Loucy (cell line): Measurements from ENCODE around the gene FGF8.
A peak's percentile ranks its signal among the peaks of the same experiment; 100 is the strongest.

Experiments
- H2AFZ ChIP-seq: fragments of 200-600 bp; sonication (generic); 2 replicates; pipeline ENCODE4 v1.6.0; 2016; ENCODE audit warnings: antibody characterized with exemption, mild to moderate bottlenecking, low read length, moderate library complexity
- H3F3A ChIP-seq: fragments of 200-600 bp; 2 replicates; pipeline ENCODE4 v1.6.0; 2016; ENCODE audit warnings: antibody characterized with exemption, low read depth, mild to moderate bottlenecking
- H3K27me3 ChIP-seq: fragments of 200-600 bp; sonication (generic); 2 replicates; pipeline ENCODE4 v1.6.1; 2014; ENCODE audit warnings: low read length, mild to moderate bottlenecking; ENCODE audit not compliant: insufficient read depth, poor library complexity, severe bottlenecking
- H3K36me3 ChIP-seq: fragments of 200-600 bp; sonication (generic); 2 replicates; pipeline ENCODE4 v1.6.1; 2016; ENCODE audit warnings: low read length; ENCODE audit not compliant: insufficient read depth
- H3K4me1 ChIP-seq: fragments of 200-600 bp; sonication (generic); 2 replicates; pipeline ENCODE4 v1.5.1; 2014; ENCODE audit warnings: low read length, mild to moderate bottlenecking; ENCODE audit not compliant: insufficient read depth, poor library complexity, severe bottlenecking
- H3K4me2 ChIP-seq: fragments of 200-600 bp; sonication (generic); 2 replicates; pipeline ENCODE4 v1.6.0; 2014; ENCODE audit warnings: antibody characterized with exemption, low read length, low read depth, mild to moderate bottlenecking; ENCODE audit not compliant: poor library complexity, severe bottlenecking
- H3K4me3 ChIP-seq: fragments of 200-600 bp; sonication (generic); 2 replicates; pipeline ENCODE4 v1.5.1; 2014; ENCODE audit warnings: low read length, mild to moderate bottlenecking, mixed read lengths; ENCODE audit not compliant: poor library complexity, severe bottlenecking
- H3K79me2 ChIP-seq: fragments of 200-600 bp; sonication (generic); 2 replicates; pipeline ENCODE4 v1.6.1; 2014; ENCODE audit warnings: low read length; ENCODE audit not compliant: insufficient read depth
- H3K9ac ChIP-seq: fragments of 200-600 bp; sonication (generic); 2 replicates; pipeline ENCODE4 v1.6.0; 2014; ENCODE audit warnings: mild to moderate bottlenecking, low read depth, low read length, moderate library complexity; ENCODE audit not compliant: poor library complexity, severe bottlenecking
- H3K9me2 ChIP-seq: fragments of 200-600 bp; sonication (generic); replicated peaks from 2 replicates; pipeline ENCODE4 v1.6.1; 2016; ENCODE audit warnings: low read depth, low read length, mixed read lengths
- H3K9me3 ChIP-seq: fragments of 200-600 bp; sonication (generic); 2 replicates; pipeline ENCODE4 v1.6.1; 2014; ENCODE audit warnings: mild to moderate bottlenecking, antibody characterized with exemption, low read length, low read depth; ENCODE audit not compliant: insufficient read depth
- H4K20me1 ChIP-seq: fragments of 200-600 bp; sonication (generic); 2 replicates; pipeline ENCODE4 v1.6.0; 2014; ENCODE audit warnings: antibody characterized with exemption, low read length, mild to moderate bottlenecking; ENCODE audit not compliant: insufficient read depth, poor library complexity, severe bottlenecking
- EZH2phosphoT487 ChIP-seq: fragments of 200-600 bp; IDR thresholded peaks from 2 replicates; pipeline ENCODE4 v1.6.1; 2018; ENCODE audit warnings: antibody characterized with exemption, mild to moderate bottlenecking, moderate library complexity, borderline replicate concordance
- TF ChIP-seq, protein P1 (sequence below): fragments of 200-600 bp; sonication (generic); conservative IDR thresholded peaks from 2 replicates; pipeline ENCODE4 v1.5.1; 2014; ENCODE audit warnings: mild to moderate bottlenecking, antibody characterized with exemption, low read length

Gene FGF8

DNA sequence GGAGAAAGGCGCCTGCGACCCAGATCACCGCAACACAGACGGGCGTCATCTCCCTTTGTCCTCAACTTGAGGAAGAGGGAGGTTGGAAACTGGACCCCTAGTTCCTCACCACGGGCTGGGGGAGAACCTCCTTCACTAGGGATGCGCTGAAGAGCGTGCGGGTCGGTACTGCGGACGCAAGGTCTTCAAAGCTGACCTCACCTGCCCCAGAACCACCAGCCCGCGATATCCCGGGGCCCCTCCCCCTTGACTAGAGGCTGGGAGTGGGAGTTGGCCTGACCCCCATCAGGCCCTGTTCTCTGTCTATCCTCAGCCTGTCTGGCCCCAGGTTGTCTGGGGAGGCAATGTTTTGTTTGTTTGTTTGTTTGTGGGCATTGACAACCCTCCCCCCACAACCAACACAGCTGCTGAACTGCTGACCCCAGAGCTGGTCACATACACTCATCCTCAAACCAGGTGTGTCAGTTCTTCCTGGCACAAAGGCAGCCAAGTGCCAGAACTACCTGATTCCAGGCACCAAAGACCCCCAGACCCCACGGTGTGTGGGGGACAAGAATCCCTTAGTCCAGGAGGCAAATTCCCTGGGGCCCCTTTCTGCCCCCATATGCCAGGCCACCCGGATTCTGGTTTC is 4.4 kb upstream of the FGF8 start:
- no peaks in the 10 kb centered on the region for H3F3A ChIP-seq
- peaks cover 5% of the 10 kb centered on the region for H4K20me1 ChIP-seq
- H3K27me3 ChIP-seq, result no peaks in the 10 kb centered on the region
- peaks cover 14% of the 10 kb centered on the region; the same call in 1 of the 2 replicates for H3K79me2 ChIP-seq
- peak overlapping the region; percentile 31 for H3K4me3 ChIP-seq
- no peak overlapping the region for H3K9ac ChIP-seq
- H2AFZ ChIP-seq, result no peak overlapping the region
- no peaks in the 10 kb centered on the region for H3K9me2 ChIP-seq
- H3K4me2 ChIP-seq, result peak overlapping the region; percentile 95
- H3K4me1 ChIP-seq, result peaks cover 12% of the 10 kb centered on the region
- no peaks in the 10 kb centered on the region for H3K9me3 ChIP-seq
- H3K36me3 ChIP-seq, result peaks cover 8% of the 10 kb centered on the region; the same call in 1 of the 2 replicates
- TF ChIP-seq EZH2phosphoT487, result no peak
- TF ChIP-seq, protein P1, sequence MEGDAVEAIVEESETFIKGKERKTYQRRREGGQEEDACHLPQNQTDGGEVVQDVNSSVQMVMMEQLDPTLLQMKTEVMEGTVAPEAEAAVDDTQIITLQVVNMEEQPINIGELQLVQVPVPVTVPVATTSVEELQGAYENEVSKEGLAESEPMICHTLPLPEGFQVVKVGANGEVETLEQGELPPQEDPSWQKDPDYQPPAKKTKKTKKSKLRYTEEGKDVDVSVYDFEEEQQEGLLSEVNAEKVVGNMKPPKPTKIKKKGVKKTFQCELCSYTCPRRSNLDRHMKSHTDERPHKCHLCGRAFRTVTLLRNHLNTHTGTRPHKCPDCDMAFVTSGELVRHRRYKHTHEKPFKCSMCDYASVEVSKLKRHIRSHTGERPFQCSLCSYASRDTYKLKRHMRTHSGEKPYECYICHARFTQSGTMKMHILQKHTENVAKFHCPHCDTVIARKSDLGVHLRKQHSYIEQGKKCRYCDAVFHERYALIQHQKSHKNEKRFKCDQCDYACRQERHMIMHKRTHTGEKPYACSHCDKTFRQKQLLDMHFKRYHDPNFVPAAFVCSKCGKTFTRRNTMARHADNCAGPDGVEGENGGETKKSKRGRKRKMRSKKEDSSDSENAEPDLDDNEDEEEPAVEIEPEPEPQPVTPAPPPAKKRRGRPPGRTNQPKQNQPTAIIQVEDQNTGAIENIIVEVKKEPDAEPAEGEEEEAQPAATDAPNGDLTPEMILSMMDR, result no peak; the same call in 1 of the 2 replicates

DNA sequence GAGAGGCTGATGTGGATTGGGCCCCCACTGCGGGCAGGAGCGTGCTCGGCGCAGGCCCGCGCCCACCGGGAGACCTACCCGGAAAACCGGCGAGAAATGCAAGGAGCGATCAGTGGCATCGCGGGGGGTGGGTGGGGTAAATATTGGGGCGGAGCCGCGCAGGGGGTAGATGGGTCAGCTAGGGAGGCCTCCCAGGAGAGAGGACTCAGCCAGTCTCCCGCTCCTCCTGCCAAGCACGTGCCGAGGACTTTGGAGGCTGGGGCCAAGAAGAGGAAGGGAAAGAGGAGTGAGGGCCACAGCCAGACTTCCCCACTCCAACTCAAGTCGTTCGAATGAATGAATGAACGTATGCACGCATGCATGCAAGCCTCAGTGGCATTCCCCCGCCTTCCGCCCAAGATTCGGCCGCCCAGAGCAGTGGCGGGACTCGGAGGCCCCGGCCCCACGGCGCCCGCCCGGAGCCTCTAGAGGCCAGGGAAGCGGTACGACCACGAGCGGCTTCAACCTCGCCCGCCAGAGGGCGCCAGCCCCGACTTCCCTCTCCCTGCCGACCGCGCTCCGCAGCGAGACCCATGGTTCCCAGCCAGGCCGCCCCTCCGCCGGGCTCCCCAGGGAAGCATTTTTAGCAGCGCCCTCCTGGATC is 3.8 kb upstream of the FGF8 start:
- peaks cover 14% of the 10 kb centered on the region; the same call in 1 of the 2 replicates for H3K79me2 ChIP-seq
- H3K4me2 ChIP-seq, result peak overlapping the region; percentile 95
- peak overlapping the region; percentile 35 for H3K4me3 ChIP-seq
- H3K36me3 ChIP-seq, result 0 out of 2 replicates have a peak, but pooled peaks cover 2% of the 10 kb centered on the region
- H3K27me3 ChIP-seq, result no peaks in the 10 kb centered on the region
- H4K20me1 ChIP-seq, result peaks cover 5% of the 10 kb centered on the region
- H3F3A ChIP-seq, result no peaks in the 10 kb centered on the region
- H3K4me1 ChIP-seq, result peaks cover 12% of the 10 kb centered on the region
- no peak overlapping the region for H2AFZ ChIP-seq
- peak overlapping the region; percentile 7 for H3K9ac ChIP-seq
- no peaks in the 10 kb centered on the region for H3K9me2 ChIP-seq
- no peak for TF ChIP-seq EZH2phosphoT487
- TF ChIP-seq, protein P1, result peak; percentile 50
- no peaks in the 10 kb centered on the region for H3K9me3 ChIP-seq

DNA sequence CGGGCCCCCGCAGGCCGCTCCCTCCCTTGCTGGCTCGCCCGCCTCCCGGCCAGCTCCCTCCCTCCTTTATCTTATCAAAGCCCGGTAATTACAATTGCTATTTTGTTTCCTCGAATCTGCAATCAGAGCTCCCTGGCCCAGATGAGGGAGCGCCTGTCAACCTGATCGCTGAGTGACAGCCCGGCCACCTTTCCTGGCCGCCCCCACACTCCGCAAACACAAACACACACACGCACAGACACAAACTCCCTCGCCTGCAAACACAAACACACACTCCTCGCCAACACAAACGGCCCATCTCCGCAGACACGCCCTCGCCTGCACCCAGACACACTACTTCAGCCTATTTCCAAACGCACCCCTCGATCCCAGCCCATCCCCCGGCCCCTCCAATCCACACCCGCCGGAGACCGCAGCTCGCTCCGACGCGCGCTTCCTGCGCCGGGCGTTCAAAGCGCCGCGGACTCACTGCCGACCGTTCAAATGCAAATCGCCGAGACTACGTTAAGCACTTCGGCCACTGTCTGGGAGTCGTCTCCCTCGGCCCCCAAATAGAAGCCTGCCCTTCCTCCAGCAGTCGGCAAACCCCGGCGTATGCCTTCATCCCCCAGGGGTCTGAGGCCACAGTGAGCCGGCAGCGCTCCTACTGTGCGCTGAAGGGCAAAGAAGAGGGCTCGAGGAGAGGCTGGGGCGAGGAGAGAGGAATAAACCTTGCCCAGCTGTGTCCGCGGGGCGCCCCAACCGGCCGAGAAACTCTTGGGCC is 3.0 kb upstream of the FGF8 start:
- no peaks in the 10 kb centered on the region for H3K27me3 ChIP-seq
- H3K9ac ChIP-seq, result no peak overlapping the region
- H3K9me3 ChIP-seq, result no peaks in the 10 kb centered on the region
- no peak for TF ChIP-seq EZH2phosphoT487
- TF ChIP-seq, protein P1, result no peak
- H3K4me3 ChIP-seq, result no peak overlapping the region
- peaks cover 5% of the 10 kb centered on the region for H4K20me1 ChIP-seq
- H3K79me2 ChIP-seq, result peaks cover 14% of the 10 kb centered on the region; the same call in 1 of the 2 replicates
- no peak overlapping the region for H3K4me2 ChIP-seq
- H3F3A ChIP-seq, result no peaks in the 10 kb centered on the region
- H3K36me3 ChIP-seq, result no peaks in the 10 kb centered on the region
- H3K9me2 ChIP-seq, result no peaks in the 10 kb centered on the region
- H2AFZ ChIP-seq, result no peak overlapping the region
- H3K4me1 ChIP-seq, result peaks cover 12% of the 10 kb centered on the region
